Activated CD8-positive, alpha-beta memory T cell treated with anti-CD3 and anti-CD28 coated beads, Interleukin-2, amount 50 U/mL, for 48 hours (primary cell): ENCODE results near the gene PRKAG1.
A peak's percentile ranks its signal among the peaks of the same experiment; 100 is the strongest.

ENCODE experiments used
- DNase-seq: peaks from one replicate; pipeline ENCODE4 v3.0.0-alpha.2; 2020

The PRKAG1 gene

DNA sequence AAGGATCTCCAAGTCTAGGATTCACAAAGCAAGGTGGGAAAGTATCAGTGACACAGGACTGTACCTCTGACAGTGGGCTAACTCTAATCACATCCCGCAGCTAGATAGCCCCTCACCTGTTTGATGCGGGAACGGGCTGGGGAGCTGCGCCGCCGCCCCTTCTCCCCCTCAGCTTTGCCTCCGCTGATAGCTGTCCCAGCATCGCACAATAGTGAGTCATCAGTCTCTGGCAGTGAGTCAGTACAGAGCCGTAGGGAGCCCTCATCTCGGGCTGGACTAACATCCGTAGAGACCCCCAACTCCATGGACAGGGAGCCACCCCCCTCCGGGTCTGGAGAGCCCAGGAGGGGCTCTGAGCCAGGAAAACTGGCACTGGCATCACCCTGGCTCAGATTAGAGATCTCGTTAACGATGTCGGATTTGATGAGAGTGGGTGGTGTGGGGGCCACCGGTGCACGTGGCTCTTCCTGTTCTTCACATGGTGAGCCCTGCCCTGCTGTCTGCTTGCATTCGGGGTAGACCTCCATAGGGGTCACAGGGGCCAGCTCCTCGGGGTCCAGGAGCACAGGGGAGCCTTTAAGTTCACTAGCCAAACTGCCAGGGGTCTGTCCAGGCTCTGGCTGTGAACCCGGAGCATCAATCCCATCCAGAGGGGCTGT, 31.1 kb upstream of the PRKAG1 start:
- no peak for DNase-seq

DNA sequence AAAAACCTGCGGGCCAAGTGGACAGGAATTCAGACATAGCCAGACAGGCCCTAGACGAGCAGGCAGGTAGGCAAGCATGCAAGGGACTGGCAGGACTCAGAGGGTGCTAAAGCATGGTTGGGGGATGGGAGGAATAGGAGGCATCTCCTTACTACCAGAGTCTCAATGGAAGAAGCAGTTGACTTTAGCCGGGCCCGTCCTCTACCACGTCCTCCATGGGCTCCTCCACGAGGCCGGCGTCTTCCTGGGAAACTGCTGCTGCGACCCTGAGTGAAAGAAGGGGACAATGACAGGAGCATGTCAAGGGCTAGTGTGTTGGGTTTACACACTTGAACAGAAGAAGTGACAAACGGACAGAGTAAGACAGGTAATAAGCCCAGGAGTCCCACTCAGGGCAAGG, 30.4 kb upstream of the PRKAG1 start:
- DNase-seq, result no peak

DNA sequence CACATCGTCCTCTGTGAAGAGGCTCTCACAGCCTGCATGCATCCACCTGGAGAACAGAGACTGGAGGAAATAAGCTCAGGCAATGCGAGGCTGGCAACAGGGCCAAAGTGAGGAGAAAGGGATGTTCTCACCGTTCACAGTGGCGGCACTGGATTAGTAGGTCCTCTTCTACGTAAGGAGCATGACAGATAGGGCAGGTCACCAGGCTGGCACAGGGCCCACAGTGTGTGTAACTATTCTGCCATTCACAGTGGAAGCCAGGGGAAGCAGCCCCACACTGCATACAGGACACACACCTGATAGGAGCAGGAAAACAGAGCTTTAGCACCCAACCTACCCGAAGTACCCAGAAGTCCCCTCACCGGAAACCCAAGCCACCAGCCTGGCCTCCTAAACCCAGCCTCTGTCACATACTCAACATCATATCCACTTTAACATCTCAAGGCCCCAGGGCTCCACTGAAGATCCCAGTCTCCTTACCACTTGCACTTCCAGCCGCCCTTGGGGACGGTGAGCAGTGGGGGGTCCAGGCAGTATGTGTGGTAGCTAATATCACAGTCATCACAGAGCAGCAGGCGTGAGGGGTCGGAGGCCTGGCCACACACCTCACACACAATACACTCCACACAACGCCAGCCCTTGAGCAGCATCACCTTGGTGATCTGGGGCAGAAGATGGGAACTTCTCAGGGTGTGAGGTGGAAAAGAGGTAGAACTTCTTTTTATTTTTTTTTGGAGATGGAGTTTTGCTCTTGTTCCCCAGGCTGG, 27.7 kb upstream of the PRKAG1 start:
- DNase-seq, result no peak

DNA sequence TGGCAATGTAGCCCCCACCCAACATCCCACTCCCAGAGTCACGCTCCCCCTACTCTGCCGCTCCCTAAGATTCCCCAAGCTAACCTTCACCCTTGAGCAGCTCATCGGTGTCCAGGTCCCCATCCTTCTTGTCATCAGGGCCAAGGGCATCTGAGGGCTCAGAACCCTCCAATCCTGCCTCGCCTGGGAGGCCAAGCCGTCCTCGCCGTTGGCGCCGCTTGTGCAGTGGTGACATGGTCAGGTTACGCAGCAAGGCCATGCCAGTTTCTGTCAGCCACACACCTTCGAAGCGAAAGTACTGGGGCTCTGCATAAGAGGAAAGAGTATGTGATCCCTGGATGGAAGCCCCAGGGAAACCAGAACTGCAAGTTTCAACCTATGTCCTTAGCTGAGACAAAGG, 26.1 kb upstream of the PRKAG1 start:
- DNase-seq, result no peak

DNA sequence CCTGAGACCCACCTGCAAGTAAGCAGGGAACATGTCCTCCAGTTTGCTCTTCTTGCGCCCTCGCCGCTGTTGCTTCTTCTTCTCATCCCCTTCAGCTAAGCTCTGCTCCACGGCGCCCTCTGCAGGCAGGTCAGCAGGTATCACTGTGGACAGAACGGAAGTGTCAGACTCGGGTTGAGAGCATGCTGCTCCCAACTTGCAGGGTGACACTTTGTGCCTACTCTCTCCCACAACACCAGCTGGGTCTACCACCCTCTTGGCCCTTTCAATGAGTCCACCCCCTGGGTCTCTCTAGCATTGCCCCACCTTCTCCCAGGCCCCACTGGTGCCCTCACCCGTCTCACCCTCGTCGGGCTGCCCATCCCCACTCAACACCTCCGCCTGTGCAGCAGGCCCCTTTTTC, 25.3 kb upstream of the PRKAG1 start:
- peak; percentile 94 for DNase-seq

DNA sequence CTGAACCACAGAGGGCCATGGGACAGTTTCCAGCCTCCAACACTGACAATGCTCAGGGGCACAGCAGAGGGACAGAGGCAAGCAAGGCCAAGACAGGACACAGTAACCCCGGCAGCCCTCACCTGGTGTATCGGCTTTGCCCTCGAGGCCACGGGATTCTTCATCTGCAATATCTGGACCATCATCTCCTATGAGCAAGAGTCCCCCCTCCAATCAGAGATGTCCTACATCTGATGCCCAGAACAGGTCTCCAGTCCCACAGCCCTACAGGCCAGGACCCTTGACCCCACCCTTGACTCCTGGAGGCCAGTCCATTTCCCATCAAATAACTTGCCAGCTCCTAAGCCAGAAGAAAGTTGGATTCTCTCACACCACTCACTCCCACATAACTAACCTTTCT, 24.7 kb upstream of the PRKAG1 start:
- DNase-seq, result no peak

DNA sequence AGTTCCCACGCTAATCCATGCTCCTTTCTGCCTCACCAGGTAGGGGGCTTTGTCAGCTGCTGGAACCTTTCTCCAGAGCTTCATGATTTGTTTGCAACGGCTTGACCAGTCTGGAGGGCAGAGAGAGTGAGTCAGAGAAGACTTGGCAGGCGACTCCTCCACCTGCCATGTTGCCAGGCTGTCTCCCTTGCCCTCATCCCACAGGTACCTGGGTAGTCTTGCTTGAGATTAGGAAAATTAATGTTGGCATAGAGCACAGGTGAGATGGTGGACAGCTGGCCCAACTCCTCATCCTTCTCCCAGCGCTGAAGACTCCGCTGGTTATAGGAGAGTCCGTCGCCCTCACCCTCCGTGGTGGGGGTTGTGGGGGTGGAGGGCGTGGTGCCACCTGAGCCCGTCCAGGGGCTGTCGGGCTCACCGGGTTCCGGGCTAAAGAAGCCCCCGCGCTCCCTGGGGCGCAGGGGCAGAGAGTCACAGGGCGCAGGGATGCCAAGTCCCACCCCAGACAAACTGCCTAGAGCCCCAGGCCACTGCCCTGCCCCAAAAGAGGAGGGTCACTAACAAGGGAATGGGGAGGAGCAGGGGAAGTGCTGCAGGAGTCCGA, 23.4 kb upstream of the PRKAG1 start:
- no peak for DNase-seq

DNA sequence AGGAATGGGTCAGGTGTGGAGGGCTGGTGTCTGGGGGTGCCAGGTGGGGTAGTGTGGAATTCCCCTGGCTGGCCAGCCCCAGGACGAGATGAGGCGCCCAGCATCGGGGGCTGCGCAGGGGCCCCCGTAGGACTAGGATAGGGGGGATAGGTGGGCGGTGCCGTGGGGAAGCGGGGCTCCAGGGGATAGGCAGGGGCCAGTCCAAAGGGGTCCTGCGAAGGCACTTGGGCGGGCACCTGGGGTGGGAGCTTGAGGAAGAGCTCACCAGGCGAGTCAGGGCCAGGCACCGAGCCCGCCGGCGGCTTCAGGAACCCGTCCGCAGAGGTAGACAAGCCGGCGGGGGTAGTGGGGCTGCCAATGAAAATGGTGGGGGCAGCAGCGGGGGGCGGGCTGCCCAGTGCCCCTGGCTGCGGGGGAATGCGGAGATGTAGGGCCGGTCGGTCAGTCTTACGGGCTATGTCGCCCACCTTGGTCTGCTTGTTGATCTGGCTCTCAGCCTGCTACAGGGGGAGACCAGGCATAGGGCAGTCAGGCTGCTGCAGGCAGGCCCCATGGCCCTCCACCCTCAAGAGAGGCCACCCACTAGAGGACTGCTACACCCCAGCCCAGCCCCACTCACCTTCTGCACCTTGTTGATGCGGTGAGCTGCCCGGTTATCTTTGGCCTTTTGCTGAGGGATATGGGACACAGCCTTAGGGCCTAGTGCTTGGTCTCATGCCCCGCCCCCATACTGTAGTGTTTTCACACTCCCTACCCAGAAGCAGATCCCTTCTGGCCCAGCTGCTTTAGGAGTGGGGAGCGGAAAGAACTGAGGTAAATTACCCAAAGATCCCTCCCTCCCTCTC, 22.7 kb upstream of the PRKAG1 start:
- no peak for DNase-seq

DNA sequence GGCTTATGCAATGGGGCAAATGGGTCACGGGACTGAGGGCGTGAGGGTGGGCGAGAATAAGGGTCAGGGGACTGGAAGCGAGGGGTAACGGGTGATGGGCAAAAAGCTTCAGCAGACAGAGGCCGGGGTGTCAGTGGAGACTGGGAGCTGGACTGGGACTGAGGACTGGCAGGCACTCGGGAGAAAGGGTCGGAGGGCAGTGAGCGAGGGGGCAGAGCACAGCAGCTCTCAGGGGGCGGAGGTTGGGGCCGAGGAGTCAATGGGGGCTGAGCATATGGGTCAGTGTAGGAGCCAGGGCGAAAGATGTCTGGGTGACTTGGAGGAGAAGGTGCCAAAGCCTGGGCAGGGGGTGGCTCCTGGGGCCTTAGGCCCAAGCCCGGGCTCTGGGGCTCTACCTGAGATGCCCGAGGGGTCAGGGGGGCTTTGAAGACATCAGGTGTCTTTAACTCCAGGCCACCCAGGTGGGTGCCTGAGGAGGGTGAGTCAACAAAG, 21.8 kb upstream of the PRKAG1 start:
- DNase-seq, result no peak

DNA sequence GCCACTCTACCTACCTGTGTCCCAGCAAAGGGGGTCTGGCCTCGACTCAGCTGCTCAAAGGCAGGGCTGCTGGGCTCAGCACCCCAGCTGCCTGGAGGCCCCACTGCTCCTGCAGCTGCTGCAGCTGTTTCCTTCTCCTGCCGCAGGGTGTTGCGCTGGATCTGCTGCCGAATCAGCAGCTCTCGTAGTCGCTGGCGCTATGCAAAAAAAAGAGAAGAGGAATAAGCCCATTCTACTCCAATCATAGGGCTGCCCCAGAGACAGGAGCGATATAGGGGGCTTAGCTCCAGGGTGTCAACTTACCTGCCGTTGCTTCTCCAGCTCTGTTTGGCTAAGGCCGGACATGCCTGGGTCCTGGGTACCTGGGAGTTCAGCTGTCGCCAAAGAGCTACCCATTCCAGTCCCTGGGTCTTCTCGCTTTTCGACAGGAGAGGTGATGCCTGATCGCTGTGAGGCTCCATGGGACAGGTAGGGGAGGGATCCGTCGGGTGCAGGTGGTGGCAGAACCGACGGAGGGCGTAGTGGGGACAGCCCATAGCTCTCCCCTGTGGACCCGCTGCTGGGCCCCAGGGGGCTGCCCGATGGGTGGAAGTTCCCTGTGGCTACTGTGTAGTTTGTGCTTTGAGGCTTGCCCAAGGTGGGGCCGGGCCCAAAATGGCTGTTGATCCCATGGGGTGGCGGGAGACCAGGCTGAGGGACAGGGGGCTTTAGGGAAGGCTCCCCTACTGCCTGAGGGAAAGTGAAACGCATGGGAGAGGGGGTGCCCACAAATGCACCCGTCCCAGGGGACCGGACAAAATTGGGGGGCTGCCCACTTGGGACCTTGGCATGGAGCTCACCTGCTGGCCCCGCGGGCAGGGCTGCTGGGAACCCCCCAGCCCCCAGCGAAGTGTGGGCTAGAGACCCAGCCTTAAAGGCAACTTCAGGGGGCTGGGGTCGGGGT, 21.1 kb upstream of the PRKAG1 start:
- no peak for DNase-seq

DNA sequence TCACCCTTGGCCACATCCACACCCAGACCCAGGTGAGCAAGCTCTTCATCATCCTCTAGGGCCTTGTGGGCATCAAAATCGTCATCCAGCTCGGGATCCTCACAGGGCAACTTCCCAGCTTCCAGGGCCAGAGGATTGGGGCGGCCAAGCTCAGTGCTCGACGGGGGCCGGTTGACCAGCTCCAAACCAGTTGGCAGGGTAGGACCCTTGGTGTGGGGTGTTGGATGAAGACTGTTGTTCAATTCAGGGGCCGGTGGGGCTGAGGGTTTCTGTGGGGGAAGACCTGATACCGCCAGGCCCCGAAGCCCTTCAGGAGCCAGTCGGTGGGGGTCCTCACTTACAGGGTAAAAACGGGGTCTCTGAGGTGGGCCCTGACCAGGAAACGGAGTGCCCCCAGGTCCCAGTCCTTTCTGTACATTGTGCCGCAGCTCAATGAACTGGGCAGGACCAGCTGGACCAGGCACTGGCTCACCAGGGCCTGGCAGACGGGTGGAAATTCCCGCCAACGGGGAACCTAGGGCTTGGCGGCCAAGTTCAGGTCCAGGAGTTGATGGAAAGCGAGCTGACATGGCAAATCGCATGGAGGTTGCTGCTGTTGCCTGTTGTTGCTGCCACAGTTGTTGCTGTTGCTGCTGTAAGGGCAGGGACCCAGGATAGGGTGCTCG, 19.8 kb upstream of the PRKAG1 start:
- DNase-seq, result no peak

DNA sequence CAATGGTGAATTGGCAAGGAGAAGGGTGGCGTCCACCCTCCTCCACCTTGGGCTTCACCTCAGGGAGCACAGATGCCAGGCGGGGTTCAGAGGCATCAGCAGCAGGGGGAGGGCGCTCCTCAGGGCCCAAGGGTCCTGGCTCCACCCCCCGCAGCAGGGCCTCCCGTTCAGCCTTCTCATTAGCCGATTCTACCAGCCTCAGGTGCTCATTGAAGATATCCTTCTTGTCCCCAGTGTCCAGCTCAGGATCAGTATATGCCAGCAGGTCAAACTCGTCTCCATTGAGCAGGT, 19.3 kb upstream of the PRKAG1 start:
- no peak for DNase-seq

DNA sequence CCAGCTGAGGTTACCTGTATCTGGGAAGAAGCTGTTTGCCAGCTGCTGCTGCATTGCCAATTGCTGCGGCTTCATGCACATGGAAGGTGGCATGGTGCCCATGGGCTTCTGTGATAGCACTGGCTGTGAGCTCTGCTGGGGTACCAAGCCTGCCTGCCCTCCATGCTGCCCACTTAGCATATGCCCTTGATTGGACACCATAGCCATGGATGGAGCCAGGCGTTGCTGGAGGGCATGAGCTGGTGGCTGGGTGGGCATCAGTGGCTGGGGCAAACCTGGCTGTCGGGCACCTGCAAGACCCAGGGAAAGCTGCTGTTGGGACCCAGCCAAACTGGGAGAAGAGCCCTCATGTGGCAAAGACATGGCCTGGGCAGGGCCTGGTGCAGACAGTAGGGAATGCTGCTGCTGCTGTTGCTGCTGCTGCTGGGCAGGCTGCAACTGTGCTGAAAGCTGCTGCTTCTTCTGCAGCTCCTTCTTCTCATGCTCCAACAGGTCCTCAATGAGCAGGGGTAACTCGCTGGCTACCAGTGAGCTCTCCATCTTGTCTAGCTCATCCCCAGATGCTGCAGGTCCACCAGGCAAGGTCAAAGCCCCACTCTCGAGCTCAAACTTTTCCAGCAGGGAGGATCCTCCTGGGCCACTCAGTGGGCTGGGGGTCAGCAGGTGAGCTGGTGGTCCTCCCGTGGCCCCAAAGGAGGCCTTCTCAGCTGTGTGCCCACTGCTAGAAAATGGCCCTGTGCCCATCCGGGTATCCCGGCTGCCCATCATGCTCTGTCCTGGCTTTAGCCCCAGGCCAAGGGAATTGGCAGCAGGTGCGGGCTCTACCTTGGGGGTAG, 18.8 kb upstream of the PRKAG1 start:
- DNase-seq, result no peak

DNA sequence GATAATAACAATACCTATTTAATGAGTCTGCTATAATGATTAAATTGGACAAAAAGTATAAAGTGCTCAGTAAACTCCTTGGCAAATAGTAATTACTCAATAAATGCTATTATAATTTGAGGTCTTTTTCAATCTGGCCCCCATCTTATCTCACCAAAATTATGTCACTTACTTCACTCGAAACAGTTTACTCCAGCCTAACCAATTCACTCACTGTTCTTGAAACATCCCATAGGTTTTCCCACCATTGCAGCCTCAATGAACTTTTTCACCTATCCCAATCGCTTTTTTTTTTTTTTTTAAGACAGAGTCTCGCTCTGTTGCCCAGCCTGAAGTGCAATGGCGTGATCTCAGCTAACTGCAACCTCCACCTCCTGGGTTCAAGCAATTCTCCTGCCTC, 17.5 kb upstream of the PRKAG1 start:
- no peak for DNase-seq

DNA sequence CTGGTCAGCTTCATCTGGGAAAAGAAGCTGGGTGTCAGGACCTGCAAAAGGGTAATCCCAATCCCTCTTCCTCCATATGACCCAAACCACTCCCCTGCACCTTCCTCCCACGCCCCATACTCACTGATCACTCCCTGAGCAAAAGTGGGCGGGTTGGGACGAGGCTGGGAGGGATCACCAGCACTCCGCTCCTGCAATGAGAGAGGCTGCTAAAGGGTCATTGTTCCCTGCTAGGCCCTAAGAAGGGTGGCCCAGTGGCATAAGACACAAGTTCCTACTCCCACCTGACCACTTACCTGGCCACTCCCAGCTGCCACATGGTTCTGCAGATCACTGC, 15.7 kb upstream of the PRKAG1 start:
- no peak for DNase-seq

DNA sequence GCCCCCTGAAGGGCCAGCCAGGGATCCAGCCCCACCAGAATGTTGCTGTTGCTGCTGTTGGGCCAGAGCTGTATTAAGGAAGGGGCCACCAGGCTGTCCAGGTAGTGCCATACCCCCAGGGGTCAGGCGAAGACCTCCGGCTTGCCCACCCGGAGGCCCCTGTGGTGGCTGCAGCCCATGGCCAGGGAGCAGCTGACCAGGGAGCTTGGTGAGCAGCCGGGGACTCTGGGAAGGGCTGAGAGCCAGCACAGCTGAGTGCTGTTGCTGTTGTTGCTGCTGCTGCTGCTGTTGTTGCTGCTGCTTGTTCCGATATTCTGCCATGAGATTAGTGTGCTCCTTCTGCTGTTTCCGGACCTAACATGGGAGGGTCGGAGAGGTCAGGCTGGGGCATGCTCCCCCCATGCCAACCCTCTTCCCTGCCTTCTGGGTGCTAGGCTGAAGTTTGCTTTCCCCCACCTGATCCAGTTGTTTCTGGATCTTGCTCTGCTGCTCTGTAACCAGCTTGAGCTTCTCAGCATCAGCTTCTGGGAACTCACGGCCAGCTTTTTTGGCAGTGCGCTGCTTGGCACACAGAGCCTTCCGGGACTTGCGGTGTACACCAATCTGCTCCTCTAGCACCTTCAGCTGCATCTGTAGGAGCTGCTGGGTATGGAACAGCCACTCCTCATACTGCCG, 15.2 kb upstream of the PRKAG1 start:
- DNase-seq, result no peak

DNA sequence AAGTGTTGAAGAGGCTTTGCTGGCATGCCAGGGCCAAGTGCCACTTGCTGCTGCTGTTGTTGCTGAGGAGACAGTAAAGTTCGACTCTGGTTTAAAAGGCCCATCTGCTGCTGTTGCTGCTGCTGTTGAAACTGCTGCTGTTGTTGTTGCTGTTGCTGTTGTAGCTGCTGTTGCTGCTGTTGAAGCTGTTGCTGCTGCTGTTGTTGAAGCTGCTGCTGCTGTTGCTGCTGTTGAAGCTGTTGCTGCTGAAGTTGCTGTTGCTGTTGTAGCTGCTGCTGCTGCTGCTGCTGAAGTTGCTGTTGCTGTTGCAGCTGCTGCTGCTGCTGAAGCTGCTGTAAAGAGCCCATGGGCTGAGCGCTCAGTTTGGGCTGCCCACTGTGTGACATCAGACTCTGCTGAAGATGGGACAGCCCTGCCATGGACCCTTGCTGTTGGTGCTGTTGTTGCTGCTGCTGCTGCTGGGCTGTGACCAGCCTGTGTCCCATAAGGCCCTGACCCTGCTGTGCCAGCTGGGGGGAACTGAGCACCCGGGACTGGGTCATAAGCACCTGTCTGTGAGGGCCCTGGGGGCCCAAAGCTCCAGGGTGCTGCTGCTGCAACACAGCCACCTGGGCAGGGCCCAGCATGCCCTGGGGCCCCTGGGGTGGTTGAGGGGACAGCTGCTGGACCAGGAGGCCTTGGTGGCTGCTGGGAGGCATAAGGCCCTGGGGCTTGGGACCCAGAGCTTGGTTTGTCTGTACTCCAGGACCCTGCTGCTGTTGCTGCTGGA, 14.3 kb upstream of the PRKAG1 start:
- DNase-seq, result no peak

DNA sequence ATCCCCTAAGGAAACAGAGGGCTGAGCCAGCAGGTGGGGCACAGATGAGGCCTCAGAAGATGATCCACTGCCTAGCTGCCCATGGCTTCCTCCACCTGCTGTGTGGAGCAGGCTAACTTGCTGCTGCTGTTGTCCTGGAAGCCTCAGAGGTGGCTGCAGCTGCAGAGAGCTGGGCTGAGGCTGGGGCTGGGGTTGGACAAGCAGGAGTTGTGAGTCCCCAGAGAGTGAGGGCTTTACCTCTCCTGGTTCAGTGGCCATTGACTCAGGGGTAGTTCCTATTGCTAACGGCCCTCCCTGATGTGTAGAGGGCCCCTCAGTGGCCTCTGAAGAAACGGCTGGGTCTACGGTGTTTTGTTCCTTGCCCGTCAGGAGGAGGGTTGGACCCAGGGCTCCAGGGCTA, 13.7 kb upstream of the PRKAG1 start:
- no peak for DNase-seq

DNA sequence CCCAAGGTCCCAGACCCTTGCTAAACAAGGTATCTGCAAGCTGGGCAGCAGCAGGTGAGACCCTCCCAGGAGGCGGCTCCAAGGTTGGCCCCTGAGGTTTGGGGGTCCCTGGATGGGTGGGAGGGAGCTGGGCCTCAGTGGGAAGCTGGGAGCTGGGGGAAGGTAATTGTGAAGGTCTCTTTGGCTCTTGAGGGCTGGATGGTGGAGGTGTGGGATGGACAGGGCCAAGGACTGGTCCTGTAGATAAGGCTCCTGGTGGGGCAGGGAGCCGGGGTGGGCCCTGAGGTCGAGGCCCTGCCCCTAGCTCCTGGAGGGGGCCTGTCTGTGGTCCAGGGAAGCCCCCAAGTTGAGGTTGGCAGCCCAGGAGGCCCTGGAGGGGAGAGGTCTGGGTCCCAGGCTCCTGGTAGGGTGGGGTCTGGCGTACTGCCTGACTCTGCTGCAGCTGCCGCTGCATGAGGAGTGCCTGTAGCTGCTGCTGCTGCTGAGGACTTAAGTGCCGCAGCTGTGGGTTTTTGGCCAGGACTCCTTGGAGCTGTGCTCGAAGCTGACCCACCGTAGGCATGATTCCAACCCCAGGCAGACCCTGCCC, 13.1 kb upstream of the PRKAG1 start:
- no peak for DNase-seq
